Measurements from ENCODE around the gene SKOR2.
A peak's percentile ranks its signal among the peaks of the same experiment; 100 is the strongest.
"Not testable (repeated sequence)": the region's sequence is repeated elsewhere in the genome, so short reads cannot be mapped to it uniquely, and the experiment has no call there.

Gene SKOR2

DNA sequence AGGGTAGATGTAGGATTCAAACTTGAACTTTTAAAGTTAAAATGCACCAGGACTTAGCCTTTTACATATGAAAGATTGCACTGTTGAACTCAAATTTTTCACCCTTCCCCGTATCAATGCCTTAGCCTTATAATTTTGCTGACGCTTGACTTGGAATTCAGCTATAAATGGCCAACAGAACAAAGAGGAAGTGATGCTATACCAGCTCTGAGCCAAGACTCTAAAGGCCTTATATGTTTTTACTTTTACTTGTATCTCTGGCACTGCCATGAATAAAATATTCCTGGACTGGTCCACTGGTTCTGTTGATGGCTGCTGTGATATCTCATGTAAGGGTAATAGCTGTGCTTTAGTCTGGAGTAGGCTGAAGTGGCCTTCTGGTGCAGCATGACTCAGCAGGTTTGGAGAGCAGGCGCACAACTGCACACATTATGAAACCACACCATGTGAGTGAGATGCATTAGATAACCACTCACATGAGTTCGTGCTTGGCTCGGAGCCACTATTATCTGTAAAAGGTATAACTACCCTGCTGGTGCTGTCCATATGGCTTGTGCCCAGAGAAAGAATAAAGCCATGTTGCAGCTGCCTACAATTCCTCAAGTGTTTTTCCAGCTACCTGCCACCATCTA lies 66.9 kb downstream of the SKOR2 start:
- ATAC-seq, result 0 out of 3 replicates have a peak, but pooled peaks have one; percentile 27
- TF ChIP-seq BACH2 (CRISPR knock-in tag; IDR thresholded peaks at IDR 0.05; ENCODE audit: borderline replicate concordance) (no peak), RARB (CRISPR knock-in tag; IDR thresholded peaks at IDR 0.05) (no peak), ARNTL (CRISPR knock-in tag; IDR thresholded peaks at IDR 0.05; ENCODE audit: borderline replicate concordance, low read depth) (no peak), ZFP3 (CRISPR knock-in tag; IDR thresholded peaks at IDR 0.05) (0 out of 2 replicates have a peak, but pooled peaks have one; percentile 29), OSR1 (CRISPR knock-in tag; IDR thresholded peaks at IDR 0.05) (no peak)
- TF ChIP-seq, protein P1, sequence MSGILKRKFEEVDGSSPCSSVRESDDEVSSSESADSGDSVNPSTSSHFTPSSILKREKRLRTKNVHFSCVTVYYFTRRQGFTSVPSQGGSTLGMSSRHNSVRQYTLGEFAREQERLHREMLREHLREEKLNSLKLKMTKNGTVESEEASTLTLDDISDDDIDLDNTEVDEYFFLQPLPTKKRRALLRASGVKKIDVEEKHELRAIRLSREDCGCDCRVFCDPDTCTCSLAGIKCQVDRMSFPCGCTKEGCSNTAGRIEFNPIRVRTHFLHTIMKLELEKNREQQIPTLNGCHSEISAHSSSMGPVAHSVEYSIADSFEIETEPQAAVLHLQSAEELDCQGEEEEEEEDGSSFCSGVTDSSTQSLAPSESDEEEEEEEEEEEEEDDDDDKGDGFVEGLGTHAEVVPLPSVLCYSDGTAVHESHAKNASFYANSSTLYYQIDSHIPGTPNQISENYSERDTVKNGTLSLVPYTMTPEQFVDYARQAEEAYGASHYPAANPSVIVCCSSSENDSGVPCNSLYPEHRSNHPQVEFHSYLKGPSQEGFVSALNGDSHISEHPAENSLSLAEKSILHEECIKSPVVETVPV (CRISPR knock-in tag; IDR thresholded peaks at IDR 0.05), result no peak
- TF ChIP-seq, protein P2, sequence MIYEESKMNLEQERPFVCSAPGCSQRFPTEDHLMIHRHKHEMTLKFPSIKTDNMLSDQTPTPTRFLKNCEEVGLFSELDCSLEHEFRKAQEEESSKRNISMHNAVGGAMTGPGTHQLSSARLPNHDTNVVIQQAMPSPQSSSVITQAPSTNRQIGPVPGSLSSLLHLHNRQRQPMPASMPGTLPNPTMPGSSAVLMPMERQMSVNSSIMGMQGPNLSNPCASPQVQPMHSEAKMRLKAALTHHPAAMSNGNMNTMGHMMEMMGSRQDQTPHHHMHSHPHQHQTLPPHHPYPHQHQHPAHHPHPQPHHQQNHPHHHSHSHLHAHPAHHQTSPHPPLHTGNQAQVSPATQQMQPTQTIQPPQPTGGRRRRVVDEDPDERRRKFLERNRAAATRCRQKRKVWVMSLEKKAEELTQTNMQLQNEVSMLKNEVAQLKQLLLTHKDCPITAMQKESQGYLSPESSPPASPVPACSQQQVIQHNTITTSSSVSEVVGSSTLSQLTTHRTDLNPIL (CRISPR knock-in tag; IDR thresholded peaks at IDR 0.05; ENCODE audit: low read depth), result no peak

DNA sequence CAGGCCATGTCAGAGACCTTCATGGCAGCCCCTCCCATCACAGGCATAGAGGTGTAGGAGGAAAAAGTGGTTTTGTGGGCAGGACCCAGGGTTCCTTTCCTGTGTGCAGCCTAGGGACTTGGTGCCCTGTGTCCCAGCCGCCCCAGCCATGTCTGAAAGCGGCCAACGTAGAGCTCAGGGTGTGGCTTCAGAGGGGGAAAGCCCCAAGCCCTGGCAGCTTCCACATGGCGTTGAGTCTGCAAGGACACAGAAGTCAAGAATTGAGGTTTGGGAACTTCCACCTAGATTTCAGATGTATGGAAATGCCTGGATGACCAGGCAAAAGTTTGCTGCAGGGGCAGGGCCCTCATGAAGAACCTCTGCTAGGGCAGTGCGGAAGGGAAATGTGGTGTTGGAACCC lies 69.3 kb downstream of the SKOR2 start:
- ATAC-seq, result not testable (repeated sequence)

DNA sequence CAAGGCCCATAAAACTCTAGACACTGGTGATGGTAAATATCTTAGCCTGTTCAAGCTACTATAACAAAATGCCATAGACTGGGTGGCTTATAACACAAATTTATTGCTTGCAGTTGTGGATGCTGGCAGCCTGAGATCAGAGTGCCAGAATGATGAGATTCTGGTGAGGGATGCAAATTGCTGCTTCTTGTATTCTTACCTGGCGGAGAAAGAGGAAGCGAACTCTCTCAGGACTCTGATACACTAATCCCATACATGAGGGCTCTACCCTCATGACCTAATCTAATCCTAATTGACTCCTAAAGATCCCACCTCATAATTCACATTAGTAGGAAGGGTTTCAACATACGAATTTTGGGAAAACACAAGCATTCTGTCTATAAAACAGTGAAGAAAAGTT lies 70.7 kb downstream of the SKOR2 start:
- no peak for TF ChIP-seq ZNF70 (CRISPR knock-in tag; IDR thresholded peaks at IDR 0.05)
- TF ChIP-seq, protein P2 (CRISPR knock-in tag; IDR thresholded peaks at IDR 0.05; ENCODE audit: low read depth), result no peak
- no peak for TF ChIP-seq OSR1 (CRISPR knock-in tag; IDR thresholded peaks at IDR 0.05)
- TF ChIP-seq ZFP3 (CRISPR knock-in tag; IDR thresholded peaks at IDR 0.05), result no peak
- TF ChIP-seq RARB (CRISPR knock-in tag; IDR thresholded peaks at IDR 0.05), result no peak
- no peak for TF ChIP-seq ISL1 (CRISPR knock-in tag; IDR thresholded peaks at IDR 0.05)
- TF ChIP-seq, protein P3, sequence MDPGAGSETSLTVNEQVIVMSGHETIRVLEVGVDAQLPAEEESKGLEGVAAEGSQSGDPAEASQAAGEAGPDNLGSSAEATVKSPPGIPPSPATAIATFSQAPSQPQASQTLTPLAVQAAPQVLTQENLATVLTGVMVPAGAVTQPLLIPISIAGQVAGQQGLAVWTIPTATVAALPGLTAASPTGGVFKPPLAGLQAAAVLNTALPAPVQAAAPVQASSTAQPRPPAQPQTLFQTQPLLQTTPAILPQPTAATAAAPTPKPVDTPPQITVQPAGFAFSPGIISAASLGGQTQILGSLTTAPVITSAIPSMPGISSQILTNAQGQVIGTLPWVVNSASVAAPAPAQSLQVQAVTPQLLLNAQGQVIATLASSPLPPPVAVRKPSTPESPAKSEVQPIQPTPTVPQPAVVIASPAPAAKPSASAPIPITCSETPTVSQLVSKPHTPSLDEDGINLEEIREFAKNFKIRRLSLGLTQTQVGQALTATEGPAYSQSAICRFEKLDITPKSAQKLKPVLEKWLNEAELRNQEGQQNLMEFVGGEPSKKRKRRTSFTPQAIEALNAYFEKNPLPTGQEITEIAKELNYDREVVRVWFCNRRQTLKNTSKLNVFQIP (CRISPR knock-in tag; IDR thresholded peaks at IDR 0.05; ENCODE audit: borderline replicate concordance, low read depth), result no peak
- no peak for TF ChIP-seq ZFP30 (CRISPR knock-in tag; IDR thresholded peaks at IDR 0.05)
- no peak for ATAC-seq

DNA sequence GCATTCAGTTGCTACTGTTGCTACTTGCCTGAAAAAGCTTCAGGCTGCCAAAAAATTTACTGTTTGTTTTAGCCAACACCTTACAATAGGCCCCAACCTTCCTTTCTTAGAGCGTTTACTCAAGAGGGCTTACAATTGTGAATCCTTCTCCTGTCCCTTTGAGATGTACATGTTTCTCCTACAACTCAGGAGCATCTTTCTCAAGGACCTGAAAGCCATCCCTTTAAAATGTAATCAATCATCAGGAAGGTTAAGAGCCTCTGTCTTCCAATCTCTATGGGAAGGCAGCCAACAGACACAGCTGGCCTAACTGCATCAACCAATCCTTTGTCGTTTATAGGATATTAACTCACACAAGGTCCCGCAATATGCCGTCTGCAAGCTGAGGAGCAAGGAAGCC lies 71.9 kb downstream of the SKOR2 start:
- no peak for ATAC-seq
- no peak for TF ChIP-seq BACH2 (CRISPR knock-in tag; IDR thresholded peaks at IDR 0.05; ENCODE audit: borderline replicate concordance)
- no peak for TF ChIP-seq TOX (CRISPR knock-in tag; IDR thresholded peaks at IDR 0.05; ENCODE audit: borderline replicate concordance)
- TF ChIP-seq ZNF565 (CRISPR knock-in tag; conservative IDR thresholded peaks at IDR 0.05; ENCODE audit: low read depth), result no peak
- TF ChIP-seq ESRRG (CRISPR knock-in tag; IDR thresholded peaks at IDR 0.05), result no peak
- TF ChIP-seq, protein P3 (CRISPR knock-in tag; IDR thresholded peaks at IDR 0.05; ENCODE audit: borderline replicate concordance, low read depth), result no peak
- no peak for TF ChIP-seq ZFP3 (CRISPR knock-in tag; IDR thresholded peaks at IDR 0.05)
- TF ChIP-seq RARB (CRISPR knock-in tag; IDR thresholded peaks at IDR 0.05), result no peak
- TF ChIP-seq ZFP30 (CRISPR knock-in tag; IDR thresholded peaks at IDR 0.05), result no peak
- TF ChIP-seq SNAI2 (CRISPR knock-in tag; IDR thresholded peaks at IDR 0.05), result no peak
- TF ChIP-seq, protein P2 (CRISPR knock-in tag; IDR thresholded peaks at IDR 0.05; ENCODE audit: low read depth), result no peak
- no peak for TF ChIP-seq GLIS3 (CRISPR knock-in tag; IDR thresholded peaks at IDR 0.05)

All from SK-N-SH treated with all-trans-retinoic acid at 6 μM for 48 hours (cell line).